ENCODE measurements around the gene NUP93. TPM values are rescaled to one million over a fixed set of nuclear protein-coding genes. Genes with fewer than 3 reads are reported as not detected.
A peak's percentile ranks its signal among the peaks of the same experiment; 100 is the strongest.

The NUP93 gene
- total and polyA plus RNA-seq, 9 of the 15 experiments (the other 6 are each of a cell fraction or from before 2014, with no cell fraction given) = 92.0 to 162 (median 121) TPM

GRCh38 chr16:56729735-56730662 lies at the start of gene NUP93 (continued):
- TF ChIP-seq BRF2 (IDR thresholded peaks at IDR 0.05; ENCODE audit: borderline replicate concordance, insufficient read depth, insufficient read length) (no peak), PML (IDR thresholded peaks at IDR 0.05; ENCODE audit: low read length) (peak; percentile 75; the same call in 1 of the 2 replicates), USF1 (CRISPR knock-in tag; IDR thresholded peaks at IDR 0.05) (no peak), GABPB2 (CRISPR knock-in tag; conservative IDR thresholded peaks at IDR 0.05) (no peak), ZNF740 (CRISPR knock-in tag; IDR thresholded peaks at IDR 0.05) (no peak), ZNF740 (tag; IDR thresholded peaks at IDR 0.05) (peak in 1 of 2 experiments; percentile 23; a peak in 1 of 4 replicates), KDM5B (IDR thresholded peaks at IDR 0.05; ENCODE audit: insufficient replicate concordance, low read depth, low read length) (peak; percentile 75), RFX5 (IDR thresholded peaks at IDR 0.05; ENCODE audit: low read depth, low read length) (no peak), PBX2 (CRISPR knock-in tag; IDR thresholded peaks at IDR 0.05; ENCODE audit: low read depth) (no peak), PBX2 (tag; conservative IDR thresholded peaks at IDR 0.05; ENCODE audit: low read depth) (no peak), ZBTB49 (CRISPR knock-in tag; IDR thresholded peaks at IDR 0.05; ENCODE audit: borderline replicate concordance) (no peak), EWSR1 (IDR thresholded peaks at IDR 0.05; ENCODE audit: borderline replicate concordance, low read depth, partially characterized antibody) (no peak), TCF15 (CRISPR knock-in tag; IDR thresholded peaks at IDR 0.05) (no peak), ZFP91 (CRISPR knock-in tag; IDR thresholded peaks at IDR 0.05) (no peak), RBM22 (IDR thresholded peaks at IDR 0.05; ENCODE audit: low read depth, low read length, poor library complexity, severe bottlenecking) (no peak)

Data from K562 (cell line).